Measurements from ENCODE around the gene FAF2. TPM values are rescaled to one million over a fixed set of nuclear protein-coding genes. Genes with fewer than 3 reads are reported as not detected.

The FAF2 gene
- total RNA-seq, 1 experiment from 2014 or later, result 44.4 TPM

DNA sequence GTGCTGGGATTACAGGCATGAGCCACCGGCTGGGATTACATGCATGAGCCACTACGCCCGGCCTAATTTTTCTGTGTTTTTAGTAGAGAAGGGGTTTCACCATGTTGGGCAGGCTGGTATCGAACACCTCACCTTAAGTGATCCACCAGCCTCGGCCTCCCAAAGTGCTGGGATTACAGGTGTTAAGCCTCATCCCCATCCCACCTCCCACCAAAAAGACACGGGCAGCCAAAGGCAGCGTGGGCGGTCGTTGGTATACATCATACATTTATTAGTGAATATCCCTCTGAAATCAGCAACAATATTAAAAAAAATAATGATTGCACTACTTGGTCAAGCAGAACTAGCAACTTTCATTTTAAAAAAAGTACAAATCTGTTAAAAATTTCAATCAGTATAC is 78.3 kb downstream of the FAF2 start:
- TF ChIP-seq, protein P1, sequence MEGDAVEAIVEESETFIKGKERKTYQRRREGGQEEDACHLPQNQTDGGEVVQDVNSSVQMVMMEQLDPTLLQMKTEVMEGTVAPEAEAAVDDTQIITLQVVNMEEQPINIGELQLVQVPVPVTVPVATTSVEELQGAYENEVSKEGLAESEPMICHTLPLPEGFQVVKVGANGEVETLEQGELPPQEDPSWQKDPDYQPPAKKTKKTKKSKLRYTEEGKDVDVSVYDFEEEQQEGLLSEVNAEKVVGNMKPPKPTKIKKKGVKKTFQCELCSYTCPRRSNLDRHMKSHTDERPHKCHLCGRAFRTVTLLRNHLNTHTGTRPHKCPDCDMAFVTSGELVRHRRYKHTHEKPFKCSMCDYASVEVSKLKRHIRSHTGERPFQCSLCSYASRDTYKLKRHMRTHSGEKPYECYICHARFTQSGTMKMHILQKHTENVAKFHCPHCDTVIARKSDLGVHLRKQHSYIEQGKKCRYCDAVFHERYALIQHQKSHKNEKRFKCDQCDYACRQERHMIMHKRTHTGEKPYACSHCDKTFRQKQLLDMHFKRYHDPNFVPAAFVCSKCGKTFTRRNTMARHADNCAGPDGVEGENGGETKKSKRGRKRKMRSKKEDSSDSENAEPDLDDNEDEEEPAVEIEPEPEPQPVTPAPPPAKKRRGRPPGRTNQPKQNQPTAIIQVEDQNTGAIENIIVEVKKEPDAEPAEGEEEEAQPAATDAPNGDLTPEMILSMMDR (conservative IDR thresholded peaks at IDR 0.05), result no peak
- Mint-ChIP-seq H3K36me3 (ENCODE audit: insufficient read depth in 1 of 3, low read depth in 3 of 3) (peaks cover 16 to 45% (median 40%) of the 10 kb centered on the region in 3 experiments; a peak in 6 of 7 replicates), H3K4me3 (no peak overlapping the region), H3K27me3 (ENCODE audit: low read depth) (no peaks in the 10 kb centered on the region), H3K27ac (no peak overlapping the region), H3K4me1 (peaks cover 3% of the 10 kb centered on the region in 2 experiments; a peak in 2 of 4 replicates), H3K9me3 (no peaks in the 10 kb centered on the region)
- Histone ChIP-seq H4K8ac (replicated peaks; ENCODE audit: insufficient read length, low read depth, low read length) (no peak overlapping the region), H3K4me1 (ENCODE audit: insufficient read depth, low read length) (no peaks in the 10 kb centered on the region), H3K4ac (ENCODE audit: low read depth, low read length) (no peak overlapping the region), H3K14ac (ENCODE audit: insufficient read depth, low read length) (no peak overlapping the region), H3K27ac (ENCODE audit: insufficient read length, low read depth, low read length) (no peak overlapping the region), H2BK15ac (ENCODE audit: low read depth, low read length) (no peak overlapping the region), H3K56ac (ENCODE audit: insufficient read length, low read depth, low read length) (no peak overlapping the region), H3K23ac (ENCODE audit: insufficient read length, low read depth, low read length) (no peak overlapping the region), H3K18ac (ENCODE audit: insufficient read length, low read depth, low read length) (no peak overlapping the region), H3K27me3 (ENCODE audit: insufficient read depth, low read length) (no peaks in the 10 kb centered on the region), H2BK12ac (ENCODE audit: insufficient read length, low read depth, low read length) (no peak overlapping the region), H4K91ac (ENCODE audit: insufficient read length, low read depth, low read length) (no peak overlapping the region), H2AK5ac (ENCODE audit: insufficient read length, low read length) (no peak overlapping the region), H3T11ph (ENCODE audit: low read length) (no peak overlapping the region), H3K9me3 (ENCODE audit: control insufficient read depth, low read depth, low read length) (no peaks in the 10 kb centered on the region), H2BK120ac (ENCODE audit: low read depth, low read length, poor library complexity, severe bottlenecking) (no peak overlapping the region), H3K79me1 (ENCODE audit: insufficient read depth, low read depth, low read length, poor library complexity, severe bottlenecking) (no peaks in the 10 kb centered on the region), H4K5ac (ENCODE audit: insufficient read length, low read depth, low read length) (no peak overlapping the region), H3K9ac (ENCODE audit: extremely low read depth, insufficient read length, low read length) (no peak overlapping the region), H4K20me1 (ENCODE audit: control insufficient read depth, insufficient read depth, insufficient read length) (no peaks in the 10 kb centered on the region), H2BK20ac (ENCODE audit: low read depth, low read length, poor library complexity, severe bottlenecking) (no peak overlapping the region), H3K79me2 (ENCODE audit: insufficient read depth, low read length) (no peaks in the 10 kb centered on the region), H3K4me2 (ENCODE audit: insufficient read depth, insufficient read length, low read length) (no peak overlapping the region), H2AFZ (ENCODE audit: low read length) (no peak overlapping the region), H2BK5ac (ENCODE audit: insufficient read length, low read length) (no peak overlapping the region), H3K23me2 (ENCODE audit: insufficient read length, low read depth, low read length, poor library complexity, severe bottlenecking) (no peaks in the 10 kb centered on the region)
- no CpG with 5 or more reads among the region's 9 CpGs for WGBS (ENCODE audit: extremely low coverage, insufficient read length, low lambda C conversion rate)
- DNase-seq, result no peak

All from H9 (cell line).